Mesenchymal stem cell (in vitro differentiated cells and primary cell): ENCODE data around the gene IGFBP6.

Source experiments
- DNase-seq: peaks from one replicate; pipeline ENCODE4 v3.0.0-alpha.2; 2013
- H2AFZ ChIP-seq: one replicate; pipeline ENCODE4 v1.6.1; 2013; ENCODE audit warnings: low read depth, mild to moderate bottlenecking, control low read depth, inconsistent platforms, low read length, moderate library complexity
- H2AK5ac ChIP-seq: 2 replicates; pipeline ENCODE4 v1.6.1; 2013; ENCODE audit warnings: low read length, moderate library complexity, mild to moderate bottlenecking, inconsistent platforms; ENCODE audit not compliant: severe bottlenecking
- H2BK120ac ChIP-seq: one replicate; pipeline ENCODE4 v1.6.1; 2013; ENCODE audit warnings: low read depth, mild to moderate bottlenecking, inconsistent platforms, low read length, moderate library complexity
- H2BK12ac ChIP-seq, 2 experiments: one replicate each; pipeline ENCODE4 v1.6.1; 2013; ENCODE audit warnings: inconsistent platforms in 2 of 2, low read length in 2 of 2, mild to moderate bottlenecking in 2 of 2, moderate library complexity in 2 of 2, control low read depth in 1 of 2
- H2BK15ac ChIP-seq: one replicate; pipeline ENCODE4 v1.6.1; 2013; ENCODE audit warnings: mild to moderate bottlenecking, low read depth, inconsistent platforms; ENCODE audit not compliant: poor library complexity, severe bottlenecking
- H2BK5ac ChIP-seq: 2 replicates; pipeline ENCODE4 v1.6.1; 2013; ENCODE audit warnings: low read depth, mild to moderate bottlenecking, low read length, control low read depth, inconsistent platforms; ENCODE audit not compliant: poor library complexity, severe bottlenecking
- H3K14ac ChIP-seq, 2 experiments: one replicate each; pipeline ENCODE4 v1.6.1; 2013; ENCODE audit warnings: inconsistent platforms in 2 of 2, low read length in 2 of 2, control low read depth in 1 of 2, mild to moderate bottlenecking in 1 of 2, moderate library complexity in 1 of 2
- H3K18ac ChIP-seq, 2 experiments: one replicate each; pipeline ENCODE4 v1.6.1; 2013; ENCODE audit warnings: inconsistent platforms in 2 of 2, low read length in 2 of 2, control low read depth in 1 of 2, low read depth in 1 of 2, mild to moderate bottlenecking in 1 of 2
- H3K23ac ChIP-seq, 2 experiments: one replicate each; pipeline ENCODE4 v1.6.1; 2013; ENCODE audit warnings: inconsistent platforms in 2 of 2, low read length in 2 of 2, mild to moderate bottlenecking in 2 of 2, moderate library complexity in 2 of 2, control low read depth in 1 of 2
- H3K27ac ChIP-seq: 2 replicates; pipeline ENCODE4 v1.5.1; 2013; ENCODE audit warnings: mild to moderate bottlenecking, moderate library complexity, low read length, control low read depth, inconsistent platforms; ENCODE audit not compliant: poor library complexity, severe bottlenecking
- H3K27me3 ChIP-seq, 2 experiments: 2 replicates each; pipeline versions ENCODE4 v1.6.1 to v1.7.0; 2013; ENCODE audit warnings: low read length in 2 of 2, mild to moderate bottlenecking in 2 of 2, moderate library complexity in 2 of 2, control low read depth in 1 of 2, inconsistent platforms in 1 of 2; ENCODE audit not compliant: control insufficient read depth in 1 of 2, insufficient read depth in 1 of 2
- H3K36me3 ChIP-seq, 2 experiments: 2 replicates each; pipeline versions ENCODE4 v1.6.1 to v1.7.0; 2013; ENCODE audit warnings: low read length in 2 of 2, control low read depth in 1 of 2, inconsistent platforms in 1 of 2, low read depth in 1 of 2, mild to moderate bottlenecking in 1 of 2; ENCODE audit not compliant: insufficient read depth in 2 of 2, control insufficient read depth in 1 of 2
- H3K4ac ChIP-seq, 2 experiments: one replicate each; pipeline ENCODE4 v1.6.1; 2013; ENCODE audit warnings: inconsistent platforms in 2 of 2, low read length in 2 of 2, mild to moderate bottlenecking in 2 of 2, moderate library complexity in 2 of 2, control low read depth in 1 of 2, low read depth in 1 of 2
- H3K4me1 ChIP-seq: 2 replicates; pipeline ENCODE4 v1.6.1; 2013; ENCODE audit warnings: low read depth, low read length, control low read depth; ENCODE audit not compliant: control insufficient read depth, insufficient read depth
- H3K4me2 ChIP-seq: 2 replicates; pipeline ENCODE4 v1.6.1; 2013; ENCODE audit warnings: low read length, mild to moderate bottlenecking, inconsistent platforms; ENCODE audit not compliant: poor library complexity, severe bottlenecking
- H3K4me3 ChIP-seq, 2 experiments: 2 replicates each; pipeline versions ENCODE4 v1.5.1 to v1.7.0; 2013; ENCODE audit warnings: low read length in 2 of 2, mild to moderate bottlenecking in 2 of 2, control low read depth in 1 of 2, low read depth in 1 of 2; ENCODE audit not compliant: insufficient read depth in 1 of 2
- H3K79me1 ChIP-seq: replicated peaks from 2 replicates; pipeline ENCODE4 v1.6.1; 2013; ENCODE audit warnings: mild to moderate bottlenecking, control low read depth, low read length, inconsistent platforms; ENCODE audit not compliant: poor library complexity, severe bottlenecking
- H3K9ac ChIP-seq: 2 replicates; pipeline ENCODE4 v1.7.0; 2013; ENCODE audit warnings: mild to moderate bottlenecking, low read length, moderate library complexity
- H3K9me3 ChIP-seq: 2 replicates; pipeline ENCODE4 v1.7.0; 2013; ENCODE audit warnings: mild to moderate bottlenecking, low read length; ENCODE audit not compliant: control insufficient read depth
- H4K8ac ChIP-seq: one replicate; pipeline ENCODE4 v1.6.1; 2013; ENCODE audit warnings: inconsistent platforms, mild to moderate bottlenecking, low read length, moderate library complexity
- H4K91ac ChIP-seq: one replicate; pipeline ENCODE4 v1.6.1; 2013; ENCODE audit warnings: mild to moderate bottlenecking, low read length, inconsistent platforms
- WGBS: methylation state at CpG from one replicate; pipeline ENCODE4 v1.1.7; 2013; ENCODE audit warnings: mixed read lengths; 5-methylcytosine and 5-hydroxymethylcytosine counted together

The IGFBP6 gene

DNA sequence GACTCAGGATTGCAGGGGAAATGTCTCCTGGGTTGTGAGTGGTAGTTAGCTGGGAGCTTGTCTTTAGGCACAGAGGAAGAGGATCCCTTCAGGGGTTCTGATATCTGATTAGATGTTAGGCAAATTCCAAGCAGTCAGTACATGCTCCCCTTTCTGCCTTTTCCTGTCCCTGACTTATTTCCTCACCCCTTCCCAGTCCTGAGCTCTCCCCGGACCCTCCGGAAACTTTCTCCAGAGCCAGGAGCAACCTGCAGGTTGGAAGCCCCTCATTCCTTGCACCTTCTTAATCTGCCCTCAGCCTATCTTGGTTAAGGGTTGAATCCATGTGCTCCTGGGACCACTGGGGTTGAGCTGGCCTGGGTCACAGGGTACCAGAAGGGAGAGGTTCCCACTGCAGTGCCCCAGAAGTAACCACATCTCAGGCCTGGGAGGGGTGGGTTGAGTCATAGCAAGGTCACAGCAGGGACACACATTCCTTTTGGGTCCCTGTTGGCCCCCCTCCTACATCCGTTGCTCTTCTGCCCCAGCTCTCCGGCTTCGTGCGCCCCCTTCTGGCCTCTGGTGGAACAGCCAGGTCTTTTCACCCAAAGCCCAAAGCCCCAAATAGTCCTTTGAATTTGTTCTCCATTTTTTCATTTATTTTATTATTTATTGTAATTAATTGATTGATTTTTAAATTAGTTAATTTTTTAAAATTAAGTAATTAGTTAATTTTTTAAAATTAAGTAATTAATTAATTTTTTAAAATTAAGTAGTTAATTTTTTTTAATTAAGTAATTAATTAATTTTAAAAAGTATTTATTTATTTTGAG is 1.8 kb downstream of the IGFBP6 start:
- H3K4me2 ChIP-seq = peak overlapping the region; percentile 100
- peak overlapping the region; percentile 94 for H3K9ac ChIP-seq
- H3K4ac ChIP-seq = peak overlapping the region; percentile 54 to 73
- H2BK12ac ChIP-seq = peak overlapping the region in 1 of 2 experiments; percentile 43
- peak overlapping the region; percentile 86 for H2AK5ac ChIP-seq
- H3K9me3 ChIP-seq = no peaks in the 10 kb centered on the region
- peak overlapping the region; percentile 46 for H4K8ac ChIP-seq
- H3K14ac ChIP-seq = no peak overlapping the region
- H3K18ac ChIP-seq = peak overlapping the region; percentile 1 to 72
- H3K79me1 ChIP-seq = no peaks in the 10 kb centered on the region
- H2AFZ ChIP-seq = peak overlapping the region; percentile 7
- no peak overlapping the region for H3K23ac ChIP-seq
- peak overlapping the region; percentile 13 for H2BK120ac ChIP-seq
- H3K27me3 ChIP-seq = peaks cover 0 to 9% of the 10 kb centered on the region in 2 experiments
- H3K27ac ChIP-seq = peak overlapping the region; percentile 72
- H3K4me1 ChIP-seq = peaks cover 29% of the 10 kb centered on the region
- DNase-seq = peak; percentile 95
- H3K36me3 ChIP-seq = peaks cover 0 to 33% of the 10 kb centered on the region in 2 experiments
- H4K91ac ChIP-seq = peak overlapping the region; percentile 56
- peak overlapping the region; percentile 55 for H2BK15ac ChIP-seq
- no peak overlapping the region for H2BK5ac ChIP-seq
- peak overlapping the region in 1 of 2 experiments; percentile 85 for H3K4me3 ChIP-seq
- 10% methylated on average over 6 of the region's 6 CpGs for WGBS

DNA sequence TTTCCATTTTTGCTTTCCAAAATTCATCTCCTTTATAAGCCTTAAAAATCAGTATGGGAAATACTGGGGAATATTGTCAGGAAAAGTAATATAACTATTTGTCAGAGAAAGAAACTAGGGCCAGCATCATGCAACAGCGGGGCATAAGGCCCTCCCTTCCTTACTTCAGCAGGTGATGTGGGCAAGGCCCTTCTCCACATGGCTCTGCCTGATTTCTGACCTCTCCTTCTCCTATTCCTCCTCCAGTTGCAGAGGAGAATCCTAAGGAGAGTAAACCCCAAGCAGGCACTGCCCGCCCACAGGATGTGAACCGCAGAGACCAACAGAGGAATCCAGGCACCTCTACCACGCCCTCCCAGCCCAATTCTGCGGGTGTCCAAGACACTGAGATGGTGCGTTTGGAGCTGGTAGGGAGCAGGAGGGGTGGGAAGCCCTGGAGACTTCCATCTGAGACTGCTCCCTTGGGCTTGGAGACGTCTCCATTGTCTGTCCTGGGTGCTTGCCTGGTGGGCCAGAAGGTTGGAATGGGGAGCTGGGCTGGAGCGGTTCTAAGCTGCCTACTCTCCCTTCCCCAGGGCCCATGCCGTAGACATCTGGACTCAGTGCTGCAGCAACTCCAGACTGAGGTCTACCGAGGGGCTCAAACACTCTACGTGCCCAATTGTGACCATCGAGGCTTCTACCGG is 3.1 kb downstream of the IGFBP6 start:
- H2BK15ac ChIP-seq = peak overlapping the region; percentile 73
- H3K14ac ChIP-seq = no peak overlapping the region

DNA sequence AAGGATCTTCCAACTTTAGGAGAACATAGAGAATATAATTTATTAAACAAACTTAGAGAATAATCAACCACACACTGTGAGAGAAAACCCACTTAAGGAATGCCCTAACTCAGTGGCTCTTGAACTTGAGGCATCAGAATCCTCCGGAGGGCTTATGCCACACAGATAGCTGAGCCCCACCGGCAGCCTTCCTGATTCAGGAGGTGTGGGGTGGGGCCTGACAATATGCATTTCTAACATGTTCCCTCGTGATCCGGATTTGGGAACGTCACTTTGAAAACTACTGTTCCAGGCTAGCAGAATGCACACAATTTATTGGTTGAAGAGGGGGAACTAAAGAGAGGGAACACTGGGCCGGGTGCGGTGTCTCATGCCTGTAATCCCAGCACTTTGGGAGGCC is 3.8 kb downstream of the IGFBP6 start:
- Histone ChIP-seq H3K9ac (no peak overlapping the region), H3K4me1 (peaks cover 29% of the 10 kb centered on the region), H3K79me1 (no peaks in the 10 kb centered on the region), H4K8ac (no peak overlapping the region), H3K36me3 (peaks cover 0 to 33% of the 10 kb centered on the region in 2 experiments), H4K91ac (no peak overlapping the region), H3K4ac (no peak overlapping the region), H3K9me3 (no peaks in the 10 kb centered on the region), H2BK12ac (no peak overlapping the region), H3K27ac (no peak overlapping the region), H2BK120ac (no peak overlapping the region), H3K4me2 (no peak overlapping the region), H3K18ac (no peak overlapping the region), H2BK5ac (no peak overlapping the region), H2BK15ac (no peak overlapping the region), H3K27me3 (peaks cover 0 to 3% of the 10 kb centered on the region in 2 experiments), H3K14ac (no peak overlapping the region), H3K4me3 (no peak overlapping the region), H3K23ac (no peak overlapping the region), H2AFZ (no peak overlapping the region), H2AK5ac (no peak overlapping the region)
- no peak for DNase-seq
- 88% methylated on average over 7 of the region's 7 CpGs for WGBS

More for the DNA sequence above, 3.1 kb downstream of the IGFBP6 start:
- H3K36me3 ChIP-seq = peaks cover 0 to 33% of the 10 kb centered on the region in 2 experiments
- peaks cover 29% of the 10 kb centered on the region for H3K4me1 ChIP-seq
- no peak overlapping the region for H2BK120ac ChIP-seq
- no peak overlapping the region for H3K4me2 ChIP-seq
- no peak overlapping the region for H2AFZ ChIP-seq
- H2BK5ac ChIP-seq = no peak overlapping the region
- no peaks in the 10 kb centered on the region for H3K9me3 ChIP-seq
- H3K9ac ChIP-seq = peak overlapping the region; percentile 51
- WGBS = 89% methylated on average over 13 of the region's 13 CpGs
- H2AK5ac ChIP-seq = no peak overlapping the region
- no peaks in the 10 kb centered on the region for H3K79me1 ChIP-seq
- no peak overlapping the region for H3K4ac ChIP-seq
- no peak overlapping the region for H4K91ac ChIP-seq
- H3K4me3 ChIP-seq = no peak overlapping the region
- H2BK12ac ChIP-seq = no peak overlapping the region
- H3K27me3 ChIP-seq = peaks cover 0 to 9% of the 10 kb centered on the region in 2 experiments
- H3K27ac ChIP-seq = no peak overlapping the region
- DNase-seq = no peak
- no peak overlapping the region for H4K8ac ChIP-seq
- no peak overlapping the region for H3K18ac ChIP-seq
- H3K23ac ChIP-seq = no peak overlapping the region
